Ammon's horn (tissue), 1 donor: ENCODE data around the gene H2BK1.

ENCODE experiments used
- DNase-seq: peaks from one replicate; pipeline ENCODE4 v3.0.0-alpha.2; 2016; ENCODE audit warnings: low spot score

The H2BK1 gene

GRCh38 chr7:151178831-151179230 lies 31.5 kb downstream of the H2BK1 start:
- no peak for DNase-seq

GRCh38 chr7:151178236-151178635 lies 32.1 kb downstream of the H2BK1 start:
- DNase-seq: no peak

- DNase-seq: no peak
These were observed 33.0 kb downstream of the H2BK1 start for GRCh38 chr7:151177310-151177709.

GRCh38 chr7:151176401-151176800 lies 33.9 kb downstream of the H2BK1 start:
- no peak for DNase-seq

- DNase-seq: no peak
These were observed 34.4 kb downstream of the H2BK1 start for GRCh38 chr7:151175793-151176311.

GRCh38 chr7:151175047-151175792 lies 35.1 kb downstream of the H2BK1 start:
- no peak for DNase-seq

- no peak for DNase-seq
These were observed 35.8 kb downstream of the H2BK1 start for GRCh38 chr7:151174246-151175046.

- no peak for DNase-seq
These were observed 36.7 kb downstream of the H2BK1 start for GRCh38 chr7:151173386-151174245.

- DNase-seq: peak; percentile 89
These were observed 37.8 kb downstream of the H2BK1 start for GRCh38 chr7:151172273-151173141.

- no peak for DNase-seq
These were observed 41.5 kb downstream of the H2BK1 start for GRCh38 chr7:151168787-151169162.

- DNase-seq: no peak
These were observed 42.1 kb downstream of the H2BK1 start for GRCh38 chr7:151168003-151168786.

- no peak for DNase-seq
These were observed 42.9 kb downstream of the H2BK1 start, which contains the start of gene GBX1 for GRCh38 chr7:151167197-151167961. Gene GBX1 (minus strand): TSS chr7:151167694. CDS start chr7:151167548, 146 bp downstream.

GRCh38 chr7:151166629-151167196 lies 43.6 kb downstream of the H2BK1 start:
- DNase-seq: no peak

- no peak for DNase-seq
These were observed 48.5 kb downstream of the H2BK1 start for GRCh38 chr7:151161757-151162156.
